ENCODE results near the gene DGKQ. TPM values are rescaled to one million over a fixed set of nuclear protein-coding genes. Genes with fewer than 3 reads are reported as not detected.

The DGKQ gene
- total RNA-seq, 4 donors from 2014 or later = 1.2 to 12.7 (median 10.1) TPM

GRCh38 chr4:1015746-1016145 lies 42.4 kb upstream of the DGKQ start:
- Histone ChIP-seq H3K9me3 (no peaks in the 10 kb centered on the region), H3K27ac (no peak overlapping the region), H3K27me3 (no peaks in the 10 kb centered on the region), H3K4me1 (peaks cover 0 to 12% of the 10 kb centered on the region in 2 donors), H3K4me3 (no peak overlapping the region), H3K36me3 (no peaks in the 10 kb centered on the region)
- no peak for DNase-seq
- intact Hi-C loops (cut with DNase I; ENCODE audit: low total_unique reads) = no loop called here
- TF ChIP-seq, protein P1, sequence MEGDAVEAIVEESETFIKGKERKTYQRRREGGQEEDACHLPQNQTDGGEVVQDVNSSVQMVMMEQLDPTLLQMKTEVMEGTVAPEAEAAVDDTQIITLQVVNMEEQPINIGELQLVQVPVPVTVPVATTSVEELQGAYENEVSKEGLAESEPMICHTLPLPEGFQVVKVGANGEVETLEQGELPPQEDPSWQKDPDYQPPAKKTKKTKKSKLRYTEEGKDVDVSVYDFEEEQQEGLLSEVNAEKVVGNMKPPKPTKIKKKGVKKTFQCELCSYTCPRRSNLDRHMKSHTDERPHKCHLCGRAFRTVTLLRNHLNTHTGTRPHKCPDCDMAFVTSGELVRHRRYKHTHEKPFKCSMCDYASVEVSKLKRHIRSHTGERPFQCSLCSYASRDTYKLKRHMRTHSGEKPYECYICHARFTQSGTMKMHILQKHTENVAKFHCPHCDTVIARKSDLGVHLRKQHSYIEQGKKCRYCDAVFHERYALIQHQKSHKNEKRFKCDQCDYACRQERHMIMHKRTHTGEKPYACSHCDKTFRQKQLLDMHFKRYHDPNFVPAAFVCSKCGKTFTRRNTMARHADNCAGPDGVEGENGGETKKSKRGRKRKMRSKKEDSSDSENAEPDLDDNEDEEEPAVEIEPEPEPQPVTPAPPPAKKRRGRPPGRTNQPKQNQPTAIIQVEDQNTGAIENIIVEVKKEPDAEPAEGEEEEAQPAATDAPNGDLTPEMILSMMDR (IDR thresholded peaks at IDR 0.05) = no peak
- TF ChIP-seq POLR2A (IDR thresholded peaks at IDR 0.05) = no peak

DNA sequence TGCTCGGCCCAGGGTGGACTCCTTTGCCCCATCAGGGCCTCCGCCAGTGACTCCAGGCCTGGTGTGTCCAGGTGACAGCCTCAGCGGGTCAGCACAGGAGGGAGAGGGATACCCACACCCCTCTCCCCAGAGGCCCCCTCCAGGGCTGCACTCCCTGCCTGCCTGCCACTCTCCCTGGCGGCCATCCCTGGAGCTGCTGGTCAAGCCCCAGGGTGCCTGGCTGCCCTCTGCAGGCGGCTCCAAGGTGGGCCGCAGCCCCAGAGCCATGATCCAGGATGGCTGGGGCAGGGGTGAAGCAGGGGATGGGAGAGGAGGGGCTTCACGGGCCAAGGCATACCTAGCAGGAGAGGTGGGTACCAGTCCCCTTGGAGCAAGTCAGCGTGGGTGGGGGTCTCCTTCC lies 41.8 kb upstream of the DGKQ start:
- no peaks in the 10 kb centered on the region for H3K27me3 ChIP-seq
- H3K4me1 ChIP-seq = peaks cover 0 to 14% of the 10 kb centered on the region in 2 donors
- no peak for DNase-seq
- intact Hi-C loops (cut with DNase I; ENCODE audit: low total_unique reads) = no loop called here
- TF ChIP-seq, protein P1 (IDR thresholded peaks at IDR 0.05) = no peak
- no peak for TF ChIP-seq POLR2A (IDR thresholded peaks at IDR 0.05)
- no peaks in the 10 kb centered on the region for H3K36me3 ChIP-seq
- no peaks in the 10 kb centered on the region for H3K9me3 ChIP-seq
- H3K27ac ChIP-seq = no peak overlapping the region
- no peak overlapping the region for H3K4me3 ChIP-seq

- Histone ChIP-seq H3K27ac (no peak overlapping the region), H3K4me1 (peaks cover 0 to 14% of the 10 kb centered on the region in 2 donors)
Measured at GRCh38 chr4:1014291-1015167, 41.2 kb upstream of the DGKQ start.

DNA sequence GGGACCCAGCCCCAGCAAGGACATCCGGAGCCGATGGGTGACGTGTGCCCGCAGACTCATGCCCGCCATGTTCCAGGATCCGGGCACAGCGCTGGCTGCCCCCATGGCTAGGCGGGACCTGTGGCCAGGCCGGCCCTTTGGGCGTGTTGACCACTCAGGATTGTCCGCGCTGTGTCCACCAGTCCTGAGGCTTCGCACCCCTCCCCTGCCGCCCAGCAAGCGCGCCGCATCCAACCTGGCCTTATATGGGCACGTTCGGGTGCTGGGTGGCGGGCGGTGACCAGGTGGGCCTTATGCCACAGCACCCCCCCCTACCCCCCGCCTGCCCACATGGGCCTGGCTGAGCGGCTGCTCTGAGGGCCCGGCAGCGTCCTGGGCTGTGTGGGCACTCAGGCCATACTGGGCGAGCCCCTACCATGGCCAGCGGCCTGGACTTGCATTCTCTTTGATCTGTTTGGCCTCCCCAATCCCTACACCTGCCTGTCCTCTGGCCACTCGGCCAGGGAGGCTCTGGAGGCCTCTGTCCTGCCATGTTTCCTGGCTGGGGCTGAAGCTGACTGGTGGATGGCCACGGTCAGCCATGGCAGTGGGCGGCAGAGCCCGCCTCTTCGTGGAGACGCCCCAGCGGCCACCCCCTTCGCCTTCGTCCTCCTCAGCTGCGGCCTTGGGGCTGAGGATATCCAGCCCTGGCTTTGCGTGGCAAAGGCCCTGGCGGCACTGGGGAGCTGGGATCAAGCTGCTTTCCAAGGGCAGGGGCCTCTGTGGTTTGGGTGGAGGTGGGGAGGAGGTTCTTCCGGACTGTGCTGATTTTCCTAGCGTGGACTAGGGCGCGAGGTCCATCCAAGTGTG lies 40.1 kb upstream of the DGKQ start:
- no peaks in the 10 kb centered on the region for H3K36me3 ChIP-seq
- H3K9me3 ChIP-seq = no peaks in the 10 kb centered on the region
- intact Hi-C loops (cut with DNase I; ENCODE audit: low total_unique reads) = no loop called here
- H3K27ac ChIP-seq = no peak overlapping the region
- no peak for DNase-seq
- H3K4me1 ChIP-seq = peaks cover 0 to 21% of the 10 kb centered on the region in 2 donors
- no peaks in the 10 kb centered on the region for H3K27me3 ChIP-seq
- TF ChIP-seq POLR2A (IDR thresholded peaks at IDR 0.05) = no peak
- TF ChIP-seq, protein P1 (IDR thresholded peaks at IDR 0.05) = no peak
- H3K4me3 ChIP-seq = no peak overlapping the region

More at GRCh38 chr4:1014291-1015167, 41.2 kb upstream of the DGKQ start:
- Histone ChIP-seq H3K36me3 (no peaks in the 10 kb centered on the region), H3K9me3 (no peaks in the 10 kb centered on the region), H3K4me3 (no peak overlapping the region), H3K27me3 (no peaks in the 10 kb centered on the region)
- TF ChIP-seq, protein P1 (IDR thresholded peaks at IDR 0.05) = no peak
- TF ChIP-seq POLR2A (IDR thresholded peaks at IDR 0.05) = no peak
- intact Hi-C loops (cut with DNase I; ENCODE audit: low total_unique reads) = no loop called here
- no peak for DNase-seq
